ENCODE results near the gene NSMCE3. TPM values are rescaled to one million over a fixed set of nuclear protein-coding genes. Genes with fewer than 3 reads are reported as not detected.

NSMCE3 gene
- total and polyA plus RNA-seq, 12 donors, result 8.0 to 16.9 (median 12.9) TPM

DNA sequence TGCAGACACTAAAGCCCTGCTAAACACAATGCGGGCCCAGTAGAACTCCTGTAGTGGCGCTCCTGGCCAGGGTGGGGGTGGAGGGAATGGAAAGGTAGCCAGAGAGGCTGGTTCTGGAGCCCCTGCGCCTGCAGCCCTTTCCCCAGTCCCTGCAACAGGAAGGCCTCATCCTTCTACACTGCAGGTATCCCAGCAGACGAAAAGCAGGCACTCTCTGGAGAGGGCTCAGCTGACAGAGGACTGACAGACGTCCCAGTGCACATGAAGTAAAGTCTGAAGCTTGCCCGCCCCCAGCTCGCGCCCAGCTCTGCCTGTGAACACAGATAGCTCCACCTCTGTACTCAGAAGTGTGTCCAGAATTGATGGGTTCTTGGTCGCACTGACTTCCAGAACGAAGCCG is 46.0 kb downstream of the NSMCE3 start:
- no peak overlapping the region for H3K27ac ChIP-seq
- no peak overlapping the region for H3K4me3 ChIP-seq
- no peaks in the 10 kb centered on the region for H3K9me3 ChIP-seq (replicated peaks in 1 of 3)
- H3K4me1 ChIP-seq (replicated peaks in 1 of 2), result no peaks in the 10 kb centered on the region
- 77 to 83% (median 79%) methylated on average over 10 to 11 of the region's 11 CpGs for WGBS, 4 donors
- intact Hi-C loops (cut with DNase I), result no loop called here
- H3K27me3 ChIP-seq, result no peaks in the 10 kb centered on the region
- TF ChIP-seq, protein P1, sequence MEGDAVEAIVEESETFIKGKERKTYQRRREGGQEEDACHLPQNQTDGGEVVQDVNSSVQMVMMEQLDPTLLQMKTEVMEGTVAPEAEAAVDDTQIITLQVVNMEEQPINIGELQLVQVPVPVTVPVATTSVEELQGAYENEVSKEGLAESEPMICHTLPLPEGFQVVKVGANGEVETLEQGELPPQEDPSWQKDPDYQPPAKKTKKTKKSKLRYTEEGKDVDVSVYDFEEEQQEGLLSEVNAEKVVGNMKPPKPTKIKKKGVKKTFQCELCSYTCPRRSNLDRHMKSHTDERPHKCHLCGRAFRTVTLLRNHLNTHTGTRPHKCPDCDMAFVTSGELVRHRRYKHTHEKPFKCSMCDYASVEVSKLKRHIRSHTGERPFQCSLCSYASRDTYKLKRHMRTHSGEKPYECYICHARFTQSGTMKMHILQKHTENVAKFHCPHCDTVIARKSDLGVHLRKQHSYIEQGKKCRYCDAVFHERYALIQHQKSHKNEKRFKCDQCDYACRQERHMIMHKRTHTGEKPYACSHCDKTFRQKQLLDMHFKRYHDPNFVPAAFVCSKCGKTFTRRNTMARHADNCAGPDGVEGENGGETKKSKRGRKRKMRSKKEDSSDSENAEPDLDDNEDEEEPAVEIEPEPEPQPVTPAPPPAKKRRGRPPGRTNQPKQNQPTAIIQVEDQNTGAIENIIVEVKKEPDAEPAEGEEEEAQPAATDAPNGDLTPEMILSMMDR (IDR thresholded peaks at IDR 0.05), result no peak
- TF ChIP-seq POLR2A (IDR thresholded peaks at IDR 0.05), result no peak
- no peak for DNase-seq
- H3K36me3 ChIP-seq (replicated peaks in 1 of 2), result no peaks in the 10 kb centered on the region

DNA sequence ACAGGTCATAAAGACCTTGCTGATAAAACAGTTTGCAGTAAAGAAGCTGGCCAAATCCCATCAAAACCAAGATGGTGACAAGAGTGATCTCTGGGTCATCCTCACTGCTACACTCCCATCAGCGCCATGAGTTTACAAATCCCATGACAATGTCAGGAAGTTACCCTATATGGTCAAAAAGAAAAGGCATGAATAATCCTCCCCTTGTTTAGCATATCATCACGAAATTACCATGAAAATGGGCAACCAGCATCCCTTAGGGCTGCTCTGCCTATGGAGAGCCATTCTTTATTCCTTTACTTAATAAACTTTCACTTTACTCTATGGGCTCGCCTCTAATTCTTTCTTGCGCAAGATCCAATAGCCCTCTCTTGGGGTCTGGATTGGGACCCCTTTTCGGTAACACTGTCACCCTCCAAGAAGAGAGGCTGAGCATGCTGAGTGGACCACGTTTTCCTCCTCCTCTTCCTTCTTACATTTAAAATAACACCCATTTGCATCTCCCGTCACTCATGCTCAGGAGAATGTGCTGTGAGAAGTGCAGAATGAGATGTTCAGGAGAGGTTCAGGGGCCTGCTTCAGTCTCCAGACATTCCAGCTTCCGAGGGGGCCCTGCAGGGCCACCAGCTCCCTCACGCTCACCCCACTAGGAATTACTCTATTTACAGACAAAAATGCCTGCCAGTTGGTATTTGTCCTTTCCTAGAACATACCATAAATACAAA is 47.3 kb downstream of the NSMCE3 start:
- no peaks in the 10 kb centered on the region for H3K27me3 ChIP-seq
- H3K27ac ChIP-seq, result no peak overlapping the region
- WGBS, 4 donors, result 68 to 73% (median 72%) methylated on average over 9 of the region's 9 CpGs
- intact Hi-C loops (cut with DNase I), result no loop called here
- DNase-seq, result no peak
- H3K4me1 ChIP-seq (replicated peaks in 1 of 2), result no peaks in the 10 kb centered on the region
- H3K9me3 ChIP-seq (replicated peaks in 1 of 3), result no peaks in the 10 kb centered on the region
- H3K36me3 ChIP-seq (replicated peaks in 1 of 2), result no peaks in the 10 kb centered on the region
- H3K4me3 ChIP-seq, result no peak overlapping the region
- TF ChIP-seq, protein P1 (IDR thresholded peaks at IDR 0.05), result no peak
- TF ChIP-seq POLR2A (IDR thresholded peaks at IDR 0.05), result no peak

DNA sequence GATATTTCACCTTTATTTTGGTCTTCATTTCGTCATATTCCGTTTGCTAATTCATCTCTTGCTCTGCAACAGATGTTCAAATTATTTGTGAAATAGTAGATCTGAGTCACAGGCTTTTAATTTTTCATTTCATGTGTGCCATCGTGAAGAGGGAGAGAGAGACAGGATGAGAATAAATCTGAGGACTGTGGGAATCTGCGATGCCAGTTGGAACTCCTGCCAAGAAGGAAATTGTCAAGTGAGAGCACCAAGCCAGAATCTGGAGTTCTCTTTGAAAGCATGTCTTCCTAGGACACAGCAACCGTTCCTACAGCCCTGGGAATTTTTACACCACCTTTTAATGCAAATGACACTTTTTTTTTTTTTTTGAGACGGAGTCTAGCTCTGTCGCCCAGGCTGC is 48.8 kb downstream of the NSMCE3 start:
- Histone ChIP-seq H3K27ac (no peak overlapping the region), H3K4me1 (replicated peaks in 1 of 2) (no peaks in the 10 kb centered on the region), H3K4me3 (no peak overlapping the region), H3K9me3 (replicated peaks in 1 of 3) (no peaks in the 10 kb centered on the region), H3K27me3 (no peaks in the 10 kb centered on the region), H3K36me3 (replicated peaks in 1 of 2) (no peaks in the 10 kb centered on the region)
- intact Hi-C loops (cut with DNase I), result no loop called here
- no peak for DNase-seq
- TF ChIP-seq POLR2A (IDR thresholded peaks at IDR 0.05), result no peak
- TF ChIP-seq, protein P1 (IDR thresholded peaks at IDR 0.05), result no peak
- 59 to 72% (median 68%) methylated on average over 7 of the region's 7 CpGs for WGBS, 4 donors

DNA sequence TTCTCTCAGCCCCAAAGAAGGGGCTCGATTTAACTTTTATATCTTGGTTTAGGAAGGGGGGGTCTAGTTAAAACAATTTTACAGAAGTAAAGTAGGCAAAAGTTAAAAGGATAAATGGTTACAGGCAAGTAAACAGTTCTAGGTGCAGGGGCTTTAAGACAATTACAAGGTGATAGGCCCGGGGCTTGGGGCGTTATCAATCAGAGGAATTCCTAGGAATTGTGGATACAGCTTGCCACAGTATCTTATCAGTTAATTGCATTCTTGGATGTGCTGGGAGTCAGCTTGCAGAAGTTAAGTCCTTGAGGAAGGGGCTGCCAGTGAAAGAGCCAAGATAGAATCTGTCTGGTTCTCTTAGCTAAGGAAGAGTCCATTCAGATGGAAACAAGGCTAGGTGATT is 52.7 kb downstream of the NSMCE3 start:
- intact Hi-C loops (cut with DNase I), result no loop called here
- Histone ChIP-seq H3K27ac (no peak overlapping the region), H3K4me3 (no peak overlapping the region), H3K27me3 (no peaks in the 10 kb centered on the region), H3K4me1 (replicated peaks in 1 of 2) (no peaks in the 10 kb centered on the region), H3K36me3 (replicated peaks in 1 of 2) (no peaks in the 10 kb centered on the region), H3K9me3 (replicated peaks in 1 of 3) (no peaks in the 10 kb centered on the region)
- DNase-seq, result no peak
- no peak for TF ChIP-seq POLR2A (IDR thresholded peaks at IDR 0.05)
- TF ChIP-seq, protein P1 (IDR thresholded peaks at IDR 0.05), result no peak
- WGBS, 4 donors, result 25 to 37% (median 33%) methylated on average over 3 of the region's 3 CpGs

Small RNA genes lying within 50 kb of the gene (small RNA-seq; reads per million reads assigned to genes)
- 0 reads per million in 2 donors for gene RF00201

Measured in adrenal gland (tissue), 12 donors.